ENCODE data around the gene MKLN1.
"Not testable (repeated sequence)": the region's sequence is repeated elsewhere in the genome, so short reads cannot be mapped to it uniquely, and the experiment has no call there.

The MKLN1 gene

DNA sequence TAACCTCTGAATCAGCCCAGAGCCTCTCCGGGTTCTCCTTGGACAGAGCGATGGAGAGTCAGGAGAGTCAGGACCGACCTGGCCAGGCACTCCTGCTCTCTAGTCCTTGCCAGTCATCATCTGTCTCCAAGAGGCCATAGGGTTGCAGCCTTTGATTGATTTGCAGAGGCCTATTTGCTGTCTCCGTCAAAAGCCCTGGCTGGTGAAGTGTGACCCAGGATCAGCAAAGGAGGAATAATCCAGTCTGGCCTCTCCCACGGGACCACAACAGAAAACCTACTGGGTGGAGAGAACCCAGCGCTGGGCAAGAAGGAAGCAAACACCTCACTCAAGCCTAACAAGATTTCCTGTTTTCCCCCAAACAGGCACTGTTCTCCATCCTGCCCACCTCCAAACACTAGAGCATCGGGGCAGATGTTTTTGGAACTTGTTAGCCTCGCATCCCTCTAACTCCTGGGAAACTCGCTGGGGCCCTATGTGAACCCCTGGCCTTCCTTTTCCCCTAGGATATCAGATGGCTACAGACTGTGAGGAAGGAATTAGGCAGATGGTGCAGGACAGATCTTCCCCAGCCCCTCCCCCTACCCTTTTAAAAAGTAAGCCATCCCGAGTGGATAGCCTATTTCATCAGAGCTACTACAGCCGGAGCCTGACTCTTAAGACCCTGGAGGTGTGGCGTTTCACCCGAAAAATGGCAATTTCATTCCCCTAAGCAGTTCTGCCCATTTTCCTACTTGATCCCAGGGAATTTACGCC is 174.4 kb downstream of the MKLN1 start:
- DNase-seq, result no peak

DNA sequence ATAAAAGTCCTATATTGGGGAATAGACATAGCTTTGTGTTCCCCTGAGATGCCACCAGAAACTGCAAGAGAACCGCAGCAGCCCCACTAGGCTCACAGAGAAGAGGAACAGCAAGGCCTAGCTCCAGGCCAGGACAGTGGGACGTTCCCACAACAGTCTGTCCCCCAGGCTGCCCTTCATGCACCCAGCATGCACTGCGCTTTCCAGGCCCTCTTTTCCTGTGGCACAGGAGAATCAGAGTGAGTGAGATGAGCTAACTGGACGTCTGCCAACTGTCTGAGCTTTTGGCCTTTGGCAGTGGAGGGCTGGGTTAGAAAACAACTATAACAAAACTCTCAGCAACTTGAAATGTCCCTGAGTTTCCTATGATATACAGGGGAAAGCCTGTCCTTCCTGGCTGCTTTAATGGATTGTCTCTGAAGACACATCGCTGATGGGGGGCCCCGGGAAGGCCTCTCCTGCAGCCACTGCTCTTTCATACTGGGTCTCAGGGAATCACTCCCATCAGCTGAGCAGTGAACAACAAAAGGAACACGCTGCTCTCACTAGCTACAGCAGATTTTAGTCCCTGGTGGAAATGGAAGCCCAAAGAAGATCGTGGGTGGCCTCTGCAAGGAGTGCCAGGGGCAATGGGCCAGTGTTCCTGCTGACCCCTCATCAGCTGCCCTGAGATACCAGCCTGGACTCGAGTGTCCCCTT is 175.3 kb downstream of the MKLN1 start:
- Histone ChIP-seq H3K18ac (ENCODE audit: low read length) (no peak overlapping the region), H3K4me1 (ENCODE audit: control insufficient read depth, low read depth, low read length) (no peaks in the 10 kb centered on the region), H2BK15ac (replicated peaks; ENCODE audit: low read depth) (no peak overlapping the region), H3K79me1 (ENCODE audit: low read length) (peaks cover 2% of the 10 kb centered on the region), H3K27ac (ENCODE audit: low read depth, low read length) (no peak overlapping the region), H2BK5ac (ENCODE audit: low read length) (no peak overlapping the region), H3K4me3 (ENCODE audit: low read length) (no peak overlapping the region), H3K4ac (ENCODE audit: low read depth, low read length) (no peak overlapping the region), H3K36me3 (ENCODE audit: control insufficient read depth, insufficient read depth, low read length) (peaks cover 17% of the 10 kb centered on the region), H3K27me3 (ENCODE audit: insufficient read depth, low read length, poor library complexity) (no peaks in the 10 kb centered on the region), H3K23ac (ENCODE audit: low read length) (no peak overlapping the region), H2AK5ac (ENCODE audit: low read length) (no peak overlapping the region), H3K9ac (ENCODE audit: low read length) (no peak overlapping the region), H4K5ac (ENCODE audit: low read length) (no peak overlapping the region), H2BK120ac (ENCODE audit: low read depth, low read length) (no peak overlapping the region), H3K56ac (ENCODE audit: low read length) (no peak overlapping the region), H3K4me2 (ENCODE audit: low read length) (no peak overlapping the region), H3K79me2 (ENCODE audit: control insufficient read depth, insufficient read depth, low read length) (peaks cover under 1% of the 10 kb centered on the region), H4K8ac (ENCODE audit: low read depth, low read length) (no peak overlapping the region)
- WGBS (ENCODE audit: extremely low coverage, insufficient coverage, low lambda C conversion rate), result no CpG with 5 or more reads among the region's 9 CpGs
- no peak for DNase-seq

More for the DNA sequence above, 174.4 kb downstream of the MKLN1 start:
- H4K5ac ChIP-seq (ENCODE audit: low read length), result no peak overlapping the region
- no peak overlapping the region for H3K27ac ChIP-seq (ENCODE audit: low read depth, low read length)
- no peak overlapping the region for H2AK5ac ChIP-seq (ENCODE audit: low read length)
- H3K9ac ChIP-seq (ENCODE audit: low read length), result no peak overlapping the region
- no peaks in the 10 kb centered on the region for H3K4me1 ChIP-seq (ENCODE audit: control insufficient read depth, low read depth, low read length)
- no CpG with 5 or more reads among the region's 14 CpGs for whole genome bisulfite sequencing (ENCODE audit: extremely low coverage, insufficient coverage, low lambda C conversion rate)
- no peaks in the 10 kb centered on the region for H3K79me2 ChIP-seq (ENCODE audit: control insufficient read depth, insufficient read depth, low read length)
- H2BK5ac ChIP-seq (ENCODE audit: low read length), result no peak overlapping the region
- H3K27me3 ChIP-seq (ENCODE audit: insufficient read depth, low read length, poor library complexity), result no peaks in the 10 kb centered on the region
- H2BK120ac ChIP-seq (ENCODE audit: low read depth, low read length), result no peak overlapping the region
- no peak overlapping the region for H2BK15ac ChIP-seq (replicated peaks; ENCODE audit: low read depth)
- no peak overlapping the region for H3K4me3 ChIP-seq (ENCODE audit: low read length)
- peaks cover 2% of the 10 kb centered on the region for H3K79me1 ChIP-seq (ENCODE audit: low read length)
- no peak overlapping the region for H3K23ac ChIP-seq (ENCODE audit: low read length)
- H3K4ac ChIP-seq (ENCODE audit: low read depth, low read length), result no peak overlapping the region
- H4K8ac ChIP-seq (ENCODE audit: low read depth, low read length), result no peak overlapping the region
- H3K4me2 ChIP-seq (ENCODE audit: low read length), result no peak overlapping the region
- no peak overlapping the region for H3K18ac ChIP-seq (ENCODE audit: low read length)
- H3K56ac ChIP-seq (ENCODE audit: low read length), result no peak overlapping the region
- peaks cover 17% of the 10 kb centered on the region for H3K36me3 ChIP-seq (ENCODE audit: control insufficient read depth, insufficient read depth, low read length)

DNA sequence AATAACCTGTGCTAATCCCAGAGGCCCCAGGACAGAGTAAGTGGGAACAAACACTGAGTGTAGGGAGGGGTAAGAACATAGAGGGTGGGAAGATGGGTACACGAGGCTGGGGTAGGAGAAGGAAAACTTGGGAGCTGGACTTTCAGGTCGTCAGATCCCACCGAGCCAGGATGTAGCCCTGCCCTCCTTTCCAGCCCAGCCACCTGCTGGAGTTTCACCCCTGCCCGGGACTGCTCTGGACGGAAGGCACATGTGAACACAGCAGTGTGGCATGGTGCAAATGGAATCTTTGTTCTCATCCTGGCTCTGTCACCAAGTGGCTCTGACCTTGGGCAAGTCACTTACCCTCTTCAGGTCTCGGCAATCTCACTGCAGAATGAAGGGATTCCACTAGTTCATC is 176.0 kb downstream of the MKLN1 start:
- H3K23ac ChIP-seq (ENCODE audit: low read length), result no peak overlapping the region
- H2BK5ac ChIP-seq (ENCODE audit: low read length), result no peak overlapping the region
- H3K18ac ChIP-seq (ENCODE audit: low read length), result no peak overlapping the region
- no peak overlapping the region for H2BK15ac ChIP-seq (replicated peaks; ENCODE audit: low read depth)
- peaks cover 2% of the 10 kb centered on the region for H3K79me2 ChIP-seq (ENCODE audit: control insufficient read depth, insufficient read depth, low read length)
- no peak overlapping the region for H3K56ac ChIP-seq (ENCODE audit: low read length)
- H3K27me3 ChIP-seq (ENCODE audit: insufficient read depth, low read length, poor library complexity), result no peaks in the 10 kb centered on the region
- H4K5ac ChIP-seq (ENCODE audit: low read length), result no peak overlapping the region
- H3K4me1 ChIP-seq (ENCODE audit: control insufficient read depth, low read depth, low read length), result no peaks in the 10 kb centered on the region
- H3K27ac ChIP-seq (ENCODE audit: low read depth, low read length), result no peak overlapping the region
- H2BK120ac ChIP-seq (ENCODE audit: low read depth, low read length), result no peak overlapping the region
- H3K4me3 ChIP-seq (ENCODE audit: low read length), result no peak overlapping the region
- peaks cover 19% of the 10 kb centered on the region for H3K36me3 ChIP-seq (ENCODE audit: control insufficient read depth, insufficient read depth, low read length)
- H4K8ac ChIP-seq (ENCODE audit: low read depth, low read length), result no peak overlapping the region
- no peak overlapping the region for H3K4ac ChIP-seq (ENCODE audit: low read depth, low read length)
- no CpG with 5 or more reads among the region's 6 CpGs for WGBS (ENCODE audit: extremely low coverage, insufficient coverage, low lambda C conversion rate)
- no peak overlapping the region for H2AK5ac ChIP-seq (ENCODE audit: low read length)
- H3K9ac ChIP-seq (ENCODE audit: low read length), result no peak overlapping the region
- no peak overlapping the region for H3K4me2 ChIP-seq (ENCODE audit: low read length)
- no peak for DNase-seq
- H3K79me1 ChIP-seq (ENCODE audit: low read length), result peaks cover 2% of the 10 kb centered on the region

DNA sequence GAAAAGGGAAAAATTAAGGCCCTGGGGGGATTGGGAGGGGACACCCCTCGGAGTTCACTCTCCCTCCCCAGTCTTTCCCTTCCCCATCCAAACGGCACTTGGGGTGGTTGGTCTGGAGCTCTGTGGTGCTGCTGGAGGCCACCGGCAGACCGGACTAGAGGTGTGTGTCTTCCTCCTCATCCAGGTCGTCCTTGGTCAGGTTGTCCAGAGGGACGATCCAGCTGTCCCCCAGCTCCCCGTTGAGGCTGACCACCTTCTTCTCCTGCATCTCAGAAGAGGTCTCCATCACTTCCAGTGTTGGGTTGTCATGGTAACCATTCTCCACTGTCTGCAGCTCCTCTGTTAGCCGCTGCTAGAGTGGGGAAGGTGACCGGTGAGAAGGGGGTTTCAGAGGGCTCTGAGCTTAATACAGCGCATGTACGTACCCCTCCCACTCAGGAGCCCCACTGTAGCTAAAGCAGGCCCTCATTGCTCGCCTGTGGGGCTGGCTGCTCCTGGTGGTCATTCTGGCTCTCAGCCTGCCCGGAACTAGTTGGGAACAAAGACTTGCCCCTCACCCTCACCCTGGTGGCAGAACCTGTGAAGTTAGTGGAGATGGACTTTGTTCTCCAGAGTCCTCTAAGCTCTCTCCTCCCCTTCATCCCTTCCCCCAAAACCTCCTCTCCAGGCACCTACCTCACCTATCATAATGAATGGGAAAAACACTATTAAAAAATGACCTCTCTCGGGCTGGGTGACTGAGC is 176.7 kb downstream of the MKLN1 start:
- Histone ChIP-seq H4K8ac (ENCODE audit: low read depth, low read length) (no peak overlapping the region), H3K56ac (ENCODE audit: low read length) (no peak overlapping the region), H3K27me3 (ENCODE audit: insufficient read depth, low read length, poor library complexity) (no peaks in the 10 kb centered on the region), H2BK15ac (replicated peaks; ENCODE audit: low read depth) (no peak overlapping the region), H3K23ac (ENCODE audit: low read length) (no peak overlapping the region), H3K79me1 (ENCODE audit: low read length) (peaks cover 2% of the 10 kb centered on the region), H3K9ac (ENCODE audit: low read length) (no peak overlapping the region), H4K5ac (ENCODE audit: low read length) (no peak overlapping the region), H3K36me3 (ENCODE audit: control insufficient read depth, insufficient read depth, low read length) (peaks cover 19% of the 10 kb centered on the region), H3K18ac (ENCODE audit: low read length) (no peak overlapping the region), H3K4ac (ENCODE audit: low read depth, low read length) (no peak overlapping the region), H3K4me2 (ENCODE audit: low read length) (no peak overlapping the region), H2BK5ac (ENCODE audit: low read length) (no peak overlapping the region), H2BK120ac (ENCODE audit: low read depth, low read length) (no peak overlapping the region), H3K4me1 (ENCODE audit: control insufficient read depth, low read depth, low read length) (no peaks in the 10 kb centered on the region), H3K27ac (ENCODE audit: low read depth, low read length) (no peak overlapping the region), H3K4me3 (ENCODE audit: low read length) (no peak overlapping the region), H2AK5ac (ENCODE audit: low read length) (no peak overlapping the region), H3K79me2 (ENCODE audit: control insufficient read depth, insufficient read depth, low read length) (peaks cover 2% of the 10 kb centered on the region)
- no CpG with 5 or more reads among the region's 14 CpGs for WGBS (ENCODE audit: extremely low coverage, insufficient coverage, low lambda C conversion rate)
- no peak for DNase-seq

DNA sequence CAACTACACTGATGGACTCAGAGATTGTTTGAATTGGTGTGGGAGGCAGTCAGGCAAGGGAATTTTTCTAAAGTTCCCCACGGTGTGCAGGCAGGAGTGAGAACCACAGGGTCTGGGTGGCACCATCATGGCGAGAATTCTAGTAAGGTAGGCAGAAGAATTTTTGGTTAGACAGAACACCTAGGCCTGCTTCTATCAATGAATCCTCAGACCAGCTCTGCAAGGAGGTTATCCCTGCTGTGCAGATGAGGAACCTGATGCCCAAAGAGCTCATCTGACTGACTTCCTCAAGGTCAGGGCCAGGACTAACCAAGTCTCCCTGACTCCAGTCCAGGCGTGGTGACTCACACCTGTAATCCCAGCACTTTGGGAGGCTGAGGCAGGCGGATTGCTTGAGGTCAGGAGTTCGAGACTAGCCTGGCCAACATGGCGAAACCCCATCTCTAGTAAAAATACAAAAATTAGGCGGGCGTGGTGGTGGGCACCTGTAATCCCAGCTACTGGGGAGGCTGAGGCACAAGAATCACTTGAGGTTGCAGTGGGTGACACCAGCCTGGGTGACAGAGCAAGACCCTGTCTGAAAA is 177.5 kb downstream of the MKLN1 start:
- not testable (repeated sequence) for H2AK5ac ChIP-seq (ENCODE audit: low read length); DNase-seq; H4K5ac ChIP-seq (ENCODE audit: low read length); H4K8ac ChIP-seq (ENCODE audit: low read depth, low read length); H2BK15ac ChIP-seq (replicated peaks; ENCODE audit: low read depth); H3K4me1 ChIP-seq (ENCODE audit: control insufficient read depth, low read depth, low read length); H3K79me1 ChIP-seq (ENCODE audit: low read length); H3K56ac ChIP-seq (ENCODE audit: low read length); H3K9ac ChIP-seq (ENCODE audit: low read length); H3K23ac ChIP-seq (ENCODE audit: low read length); H3K27ac ChIP-seq (ENCODE audit: low read depth, low read length); H3K27me3 ChIP-seq (ENCODE audit: insufficient read depth, low read length, poor library complexity); H2BK5ac ChIP-seq (ENCODE audit: low read length); H3K4me2 ChIP-seq (ENCODE audit: low read length); H2BK120ac ChIP-seq (ENCODE audit: low read depth, low read length); H3K18ac ChIP-seq (ENCODE audit: low read length); H3K4ac ChIP-seq (ENCODE audit: low read depth, low read length); H3K4me3 ChIP-seq (ENCODE audit: low read length); H3K79me2 ChIP-seq (ENCODE audit: control insufficient read depth, insufficient read depth, low read length)
- no CpG with 5 or more reads among the region's 8 CpGs for WGBS (ENCODE audit: extremely low coverage, insufficient coverage, low lambda C conversion rate)
- peaks cover 19% of the 10 kb centered on the region for H3K36me3 ChIP-seq (ENCODE audit: control insufficient read depth, insufficient read depth, low read length)
